MCF 10A (cell line): ENCODE results near the gene CISD1. TPM values are rescaled to one million over a fixed set of nuclear protein-coding genes. Genes with fewer than 3 reads are reported as not detected.

Source experiments
- BruUV-seq: library from RNA; stranded (reverse); fragments of 400-500 nt; replicated peaks from 2 replicates; lab custom pipeline; 2021; lab: Mats Ljungman, UMichigan
- CTCF ChIA-PET: fragments of 300-600 bp; sonication (Branson Sonifier 250); formaldehyde crosslinking; extraction: SDS; loops from one replicate; lab custom pipeline; 2021; ENCODE audit warnings: antibody characterized with exemption, inconsistent platforms; lab: Yijun Ruan, JAX
- POLR2A ChIA-PET: fragments of 300-600, 350-650 bp; sonication (Branson Sonifier 250); formaldehyde crosslinking; extraction: SDS; loops from one replicate; lab custom pipeline; 2020; ENCODE audit warnings: antibody characterized with exemption, inconsistent platforms; lab: Yijun Ruan, JAX
- DNase-seq: peaks from one replicate; pipeline ENCODE4 v3.0.0-alpha.2; 2018; ENCODE audit not compliant: unreplicated experiment
- H3K27ac Mint-ChIP-seq: one replicate; pipeline ENCODE4 v1.8.0; 2022; ENCODE audit warnings: mild to moderate bottlenecking, low read depth, mixed read lengths; ENCODE audit not compliant: unreplicated experiment
- H3K27me3 Mint-ChIP-seq: one replicate; pipeline ENCODE4 v1.8.0; 2022; ENCODE audit warnings: mixed read lengths; ENCODE audit not compliant: insufficient read depth, unreplicated experiment
- H3K36me3 Mint-ChIP-seq: one replicate; pipeline ENCODE4 v1.8.0; 2022; ENCODE audit warnings: mild to moderate bottlenecking, moderate library complexity, mixed read lengths; ENCODE audit not compliant: insufficient read depth, unreplicated experiment
- H3K4me1 Mint-ChIP-seq: one replicate; pipeline ENCODE4 v1.8.0; 2022; ENCODE audit warnings: mixed read lengths; ENCODE audit not compliant: insufficient read depth, unreplicated experiment
- H3K4me3 Mint-ChIP-seq: one replicate; pipeline ENCODE4 v1.8.0; 2022; ENCODE audit warnings: mild to moderate bottlenecking, moderate library complexity, mixed read lengths; ENCODE audit not compliant: unreplicated experiment
- H3K9me3 Mint-ChIP-seq: one replicate; pipeline ENCODE4 v1.8.0; 2022; ENCODE audit warnings: mixed read lengths; ENCODE audit not compliant: unreplicated experiment
- intact Hi-C: fragments of 100-400 bp; cut with micrococcal nuclease; formaldehyde crosslinking; loops from 2 replicates; pipeline ENCODE4 v1.14.1; 2022
- total RNA-seq: library from RNA; stranded (reverse); gene quantifications from 2 replicates; pipeline ENCODE4 v1.2.3, GENCODE V29; 2022
- TF ChIP-seq, protein P1 (sequence below): fragments of 200-600 bp; IDR thresholded peaks from one replicate; pipeline ENCODE4 v1.8.0; 2022; ENCODE audit warnings: antibody characterized with exemption, mild to moderate bottlenecking; ENCODE audit not compliant: unreplicated experiment

Gene CISD1
- total RNA-seq, 1 experiment from 2014 or later = 58.0 TPM

DNA sequence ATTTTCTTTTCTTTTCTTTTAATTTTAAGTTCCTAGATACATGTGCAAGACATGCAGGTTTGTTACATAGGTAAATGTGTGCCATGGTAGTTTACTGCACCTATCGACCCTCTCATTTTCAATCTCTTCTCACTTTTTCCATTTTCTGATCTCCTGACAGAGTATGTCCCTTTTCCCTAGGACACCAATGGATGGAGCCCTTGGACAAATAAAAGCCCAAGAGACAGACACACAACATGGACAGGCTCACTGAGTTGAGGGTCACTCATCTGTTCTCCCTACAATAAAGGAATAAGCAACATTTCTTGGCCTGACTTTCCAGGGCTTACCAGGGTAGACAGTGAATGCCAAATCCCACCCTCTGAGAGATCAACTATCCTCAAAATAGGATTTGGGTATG lies 50.6 kb downstream of the CISD1 start:
- POLR2A ChIA-PET = no interaction called here

DNA sequence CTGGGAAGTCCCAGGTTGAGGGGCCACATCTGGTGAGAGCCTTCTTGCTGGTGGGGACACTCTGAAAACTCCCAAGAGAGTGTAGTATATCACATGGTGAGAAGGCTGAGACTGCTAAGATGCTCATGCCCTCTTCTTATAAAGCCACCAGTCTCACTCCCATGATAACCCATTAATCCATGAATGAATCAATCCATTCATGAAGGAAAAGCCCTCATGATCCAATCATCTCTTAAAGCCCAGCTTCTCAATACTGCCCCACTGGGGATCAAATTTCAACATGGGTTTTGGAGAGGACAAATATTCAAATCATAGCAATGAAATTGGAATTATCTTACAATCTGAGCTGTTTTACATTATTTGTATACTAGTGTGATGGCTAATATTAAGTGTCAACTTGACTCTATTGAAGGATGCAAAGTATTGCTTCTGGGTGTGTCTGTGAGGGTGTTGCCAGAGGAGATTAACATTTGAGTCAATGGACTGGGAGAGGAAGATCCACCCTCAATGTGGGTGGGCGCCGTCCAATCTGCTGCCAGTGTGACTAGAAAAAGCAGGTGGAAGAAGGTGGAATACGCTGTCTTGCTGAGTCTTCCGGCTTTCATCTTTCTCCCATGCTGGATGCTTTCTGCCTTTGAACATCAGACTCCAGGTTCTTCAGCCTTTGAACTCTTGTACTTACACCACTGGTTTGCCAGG lies 51.5 kb downstream of the CISD1 start:
- POLR2A ChIA-PET = no interaction called here
- Mint-ChIP-seq H3K9me3 (no peaks in the 10 kb centered on the region), H3K36me3 (no peaks in the 10 kb centered on the region), H3K27ac (no peak overlapping the region), H3K4me3 (no peak overlapping the region), H3K4me1 (peaks cover 6% of the 10 kb centered on the region), H3K27me3 (no peaks in the 10 kb centered on the region)
- TF ChIP-seq, protein P1, sequence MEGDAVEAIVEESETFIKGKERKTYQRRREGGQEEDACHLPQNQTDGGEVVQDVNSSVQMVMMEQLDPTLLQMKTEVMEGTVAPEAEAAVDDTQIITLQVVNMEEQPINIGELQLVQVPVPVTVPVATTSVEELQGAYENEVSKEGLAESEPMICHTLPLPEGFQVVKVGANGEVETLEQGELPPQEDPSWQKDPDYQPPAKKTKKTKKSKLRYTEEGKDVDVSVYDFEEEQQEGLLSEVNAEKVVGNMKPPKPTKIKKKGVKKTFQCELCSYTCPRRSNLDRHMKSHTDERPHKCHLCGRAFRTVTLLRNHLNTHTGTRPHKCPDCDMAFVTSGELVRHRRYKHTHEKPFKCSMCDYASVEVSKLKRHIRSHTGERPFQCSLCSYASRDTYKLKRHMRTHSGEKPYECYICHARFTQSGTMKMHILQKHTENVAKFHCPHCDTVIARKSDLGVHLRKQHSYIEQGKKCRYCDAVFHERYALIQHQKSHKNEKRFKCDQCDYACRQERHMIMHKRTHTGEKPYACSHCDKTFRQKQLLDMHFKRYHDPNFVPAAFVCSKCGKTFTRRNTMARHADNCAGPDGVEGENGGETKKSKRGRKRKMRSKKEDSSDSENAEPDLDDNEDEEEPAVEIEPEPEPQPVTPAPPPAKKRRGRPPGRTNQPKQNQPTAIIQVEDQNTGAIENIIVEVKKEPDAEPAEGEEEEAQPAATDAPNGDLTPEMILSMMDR = no peak
- DNase-seq = no peak
- no TSS peak for BruUV-seq
- intact Hi-C loops = no loop called here
- CTCF ChIA-PET = no interaction called here

More for the DNA sequence above, 50.6 kb downstream of the CISD1 start:
- no peaks in the 10 kb centered on the region for H3K36me3 Mint-ChIP-seq
- H3K27me3 Mint-ChIP-seq = no peaks in the 10 kb centered on the region
- CTCF ChIA-PET = interaction anchor here (0.9 to 1.0 kb wide), 2 partner anchors 15 to 19 kb away, joined by 3 to 4 read pairs; partner anchors contain the start of gene UBE2D1
- no peak for DNase-seq
- H3K4me3 Mint-ChIP-seq = no peak overlapping the region
- BruUV-seq = no TSS peak
- peaks cover 6% of the 10 kb centered on the region for H3K4me1 Mint-ChIP-seq
- H3K9me3 Mint-ChIP-seq = no peaks in the 10 kb centered on the region
- TF ChIP-seq, protein P1 = no peak
- H3K27ac Mint-ChIP-seq = no peak overlapping the region
- intact Hi-C loops = no loop called here

DNA sequence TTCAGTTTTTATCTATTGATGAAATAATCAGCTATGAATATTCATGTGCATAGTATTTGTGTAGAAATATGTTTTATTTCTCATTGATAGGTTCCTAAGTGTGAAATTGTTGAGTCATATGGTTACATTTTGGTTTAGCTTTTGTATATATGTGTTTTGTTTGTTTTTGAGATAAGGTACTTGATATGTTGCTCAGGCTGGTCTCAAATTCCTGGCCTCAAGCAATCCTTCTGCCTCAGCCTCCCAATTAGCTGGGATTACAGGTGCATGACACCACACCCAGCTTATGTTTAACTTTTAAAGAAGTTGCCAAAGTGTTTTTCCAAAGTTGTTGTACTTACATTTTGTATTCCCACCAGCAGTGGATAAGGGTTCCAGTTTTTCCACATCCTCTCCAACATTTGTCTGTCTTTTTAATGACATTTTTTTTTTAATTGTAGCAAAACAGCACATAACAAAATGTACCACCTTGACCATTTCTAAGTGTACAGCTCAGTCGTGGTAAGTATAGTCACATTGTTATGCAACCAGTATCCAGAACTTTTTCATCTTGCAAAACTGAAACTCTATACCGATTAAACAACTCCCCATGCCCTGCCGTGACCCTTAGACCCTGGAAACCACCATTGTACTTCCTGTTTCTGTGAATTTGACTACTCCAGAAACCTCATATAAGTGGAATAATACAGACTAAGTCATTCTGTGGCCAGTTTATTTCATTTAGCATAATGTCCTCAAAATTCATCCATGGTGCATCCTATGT lies 53.3 kb downstream of the CISD1 start:
- Mint-ChIP-seq H3K4me1 (peaks cover 6% of the 10 kb centered on the region), H3K27ac (no peak overlapping the region), H3K4me3 (no peak overlapping the region), H3K36me3 (no peaks in the 10 kb centered on the region), H3K27me3 (no peaks in the 10 kb centered on the region), H3K9me3 (no peaks in the 10 kb centered on the region)
- BruUV-seq = no TSS peak
- ChIA-PET CTCF (interaction anchor here (0.6 kb wide), 1 partner anchor 15 kb away, joined by 3 read pairs; no protein-coding TSS in a partner anchor), POLR2A (interaction anchor here (0.6 kb wide), 3 partner anchors 55 to 164 kb away, joined by 3 to 4 read pairs (median 3); partner anchors contain the start of gene IPMK)
- TF ChIP-seq, protein P1 = no peak
- intact Hi-C loops = no loop called here
- DNase-seq = peak; percentile 44

- POLR2A ChIA-PET = no interaction called here
- Mint-ChIP-seq H3K27ac (no peak overlapping the region), H3K9me3 (no peaks in the 10 kb centered on the region), H3K4me3 (no peak overlapping the region), H3K36me3 (no peaks in the 10 kb centered on the region), H3K4me1 (peaks cover 6% of the 10 kb centered on the region), H3K27me3 (no peaks in the 10 kb centered on the region)
- CTCF ChIA-PET = interaction anchor here (0.7 kb wide), 2 partner anchors 9 to 1770 kb away, joined by 3 read pairs; no protein-coding TSS in a partner anchor
- DNase-seq = no peak
- BruUV-seq = no TSS peak
- intact Hi-C loops = no loop called here
- TF ChIP-seq, protein P1 = no peak
These were observed 53.9 kb downstream of the CISD1 start for GRCh38 chr10:58322835-58323209.
